SU-DHL-6 (cell line): Measurements from ENCODE around the gene SPRY4.

Experiments used
- H2AFZ ChIP-seq: fragments of 200-600 bp; sonication (generic); 2 replicates; pipeline ENCODE4 v1.6.1; 2014; ENCODE audit warnings: low read depth, mild to moderate bottlenecking, moderate library complexity, mixed read lengths, antibody characterized with exemption, low read length; ENCODE audit not compliant: severe bottlenecking
- H3F3A ChIP-seq: fragments of 200-600 bp; shearing (Covaris generic); 2 replicates; pipeline ENCODE4 v1.6.0; 2016; ENCODE audit warnings: antibody characterized with exemption, mild to moderate bottlenecking; ENCODE audit not compliant: insufficient read depth
- H3K27ac ChIP-seq: fragments of 200-600 bp; sonication (generic); 2 replicates; pipeline ENCODE4 v1.5.1; 2016; ENCODE audit warnings: low read depth, mild to moderate bottlenecking, low read length, moderate library complexity, mixed read lengths
- H3K27me3 ChIP-seq: fragments of 200-600 bp; sonication (generic), shearing (Covaris generic); 2 replicates; pipeline ENCODE4 v1.6.0; 2014; ENCODE audit warnings: mild to moderate bottlenecking, low read length
- H3K36me3 ChIP-seq: fragments of 200-600 bp; sonication (generic); 2 replicates; pipeline ENCODE4 v1.6.1; 2014; ENCODE audit warnings: mild to moderate bottlenecking, low read length, mixed read lengths
- H3K4me2 ChIP-seq: fragments of 300-600, 200-600 bp; shearing (Covaris generic), sonication (generic); 2 replicates; pipeline ENCODE4 v1.6.0; 2014; ENCODE audit warnings: low read length, low read depth, mild to moderate bottlenecking; ENCODE audit not compliant: poor library complexity, severe bottlenecking
- H3K4me3 ChIP-seq: fragments of 200-600 bp; sonication (generic); 2 replicates; pipeline ENCODE4 v1.5.1; 2014; ENCODE audit warnings: antibody characterized with exemption, low read length, mild to moderate bottlenecking, mixed read lengths; ENCODE audit not compliant: insufficient read depth, poor library complexity, severe bottlenecking
- H3K79me2 ChIP-seq: fragments of 200-600 bp; sonication (generic); 2 replicates; pipeline ENCODE4 v1.6.1; 2014; ENCODE audit warnings: mild to moderate bottlenecking, low read length, moderate library complexity; ENCODE audit not compliant: insufficient read depth
- H3K9ac ChIP-seq: fragments of 200-600 bp; sonication (generic); 2 replicates; pipeline ENCODE4 v1.7.0; 2014; ENCODE audit warnings: mild to moderate bottlenecking, low read length
- H3K9me2 ChIP-seq: fragments of 200-600 bp; sonication (generic); replicated peaks from 2 replicates; pipeline ENCODE4 v1.6.1; 2014; ENCODE audit warnings: low read length; ENCODE audit not compliant: insufficient read depth
- H3K9me3 ChIP-seq: fragments of 200-600 bp; sonication (generic); 2 replicates; pipeline ENCODE4 v1.6.1; 2014; ENCODE audit warnings: low read length, mixed read lengths; ENCODE audit not compliant: insufficient read depth
- H4K20me1 ChIP-seq: fragments of 200-600 bp; sonication (generic); 2 replicates; pipeline ENCODE4 v1.6.1; 2014; ENCODE audit warnings: low read depth, mild to moderate bottlenecking, antibody characterized with exemption, low read length, moderate library complexity, mixed read lengths
- CTCF ChIP-seq: fragments of 200-600 bp; sonication (generic); IDR thresholded peaks from one replicate; pipeline ENCODE4 v1.5.1; 2017; ENCODE audit warnings: antibody characterized with exemption, mild to moderate bottlenecking, low read length, moderate library complexity; ENCODE audit not compliant: insufficient read depth, poor library complexity, severe bottlenecking
- EZH2phosphoT487 ChIP-seq: fragments of 200-600 bp; sonication (generic), shearing (Covaris generic); conservative IDR thresholded peaks from 2 replicates; pipeline ENCODE4 v1.6.1; 2018; ENCODE audit warnings: mild to moderate bottlenecking, antibody characterized with exemption, low read length, moderate library complexity, mixed read lengths

SPRY4 gene

GRCh38 chr5:142292808-142293207, 32.0 kb downstream of the SPRY4 start:
- H3K27ac ChIP-seq: no peak overlapping the region
- no peak overlapping the region for H3K9ac ChIP-seq
- no peak for TF ChIP-seq EZH2phosphoT487
- no peak for TF ChIP-seq CTCF

GRCh38 chr5:142292249-142292648, 32.6 kb downstream of the SPRY4 start:
- Histone ChIP-seq H3K9me3 (no peaks in the 10 kb centered on the region), H3K27ac (no peak overlapping the region), H4K20me1 (no peaks in the 10 kb centered on the region), H3F3A (no peaks in the 10 kb centered on the region), H3K9me2 (no peaks in the 10 kb centered on the region), H3K27me3 (no peaks in the 10 kb centered on the region), H3K4me2 (no peak overlapping the region), H3K9ac (no peak overlapping the region), H3K4me3 (no peak overlapping the region), H3K79me2 (no peaks in the 10 kb centered on the region), H3K36me3 (no peaks in the 10 kb centered on the region), H2AFZ (no peak overlapping the region)
- TF ChIP-seq EZH2phosphoT487 (no peak), CTCF (no peak)

More at GRCh38 chr5:142292808-142293207, 32.0 kb downstream of the SPRY4 start:
- H3K9me2 ChIP-seq: no peaks in the 10 kb centered on the region
- no peaks in the 10 kb centered on the region for H3K27me3 ChIP-seq
- no peak overlapping the region for H2AFZ ChIP-seq
- no peaks in the 10 kb centered on the region for H3K36me3 ChIP-seq
- H3K9me3 ChIP-seq: no peaks in the 10 kb centered on the region
- no peaks in the 10 kb centered on the region for H3F3A ChIP-seq
- H4K20me1 ChIP-seq: no peaks in the 10 kb centered on the region
- H3K79me2 ChIP-seq: no peaks in the 10 kb centered on the region
- no peak overlapping the region for H3K4me3 ChIP-seq
- H3K4me2 ChIP-seq: no peak overlapping the region

- Histone ChIP-seq H3K36me3 (no peaks in the 10 kb centered on the region), H4K20me1 (no peaks in the 10 kb centered on the region), H3K9ac (no peak overlapping the region), H3K27ac (no peak overlapping the region), H3K27me3 (no peaks in the 10 kb centered on the region), H3K4me3 (no peak overlapping the region), H3K9me2 (no peaks in the 10 kb centered on the region), H3F3A (no peaks in the 10 kb centered on the region), H2AFZ (no peak overlapping the region), H3K79me2 (no peaks in the 10 kb centered on the region), H3K4me2 (no peak overlapping the region), H3K9me3 (no peaks in the 10 kb centered on the region)
- no peak for TF ChIP-seq EZH2phosphoT487
- TF ChIP-seq CTCF: no peak
These were observed 34.1 kb downstream of the SPRY4 start for GRCh38 chr5:142290577-142291299.
